ENCODE measurements around the gene SLC22A14. TPM values are rescaled to one million over a fixed set of nuclear protein-coding genes. Genes with fewer than 3 reads are reported as not detected.

Gene SLC22A14
- total and polyA plus RNA-seq, 9 of the 15 experiments (the other 6 are each of a cell fraction or from before 2014, with no cell fraction given), result 0.03 to 0.07 TPM; not detected in 7

DNA sequence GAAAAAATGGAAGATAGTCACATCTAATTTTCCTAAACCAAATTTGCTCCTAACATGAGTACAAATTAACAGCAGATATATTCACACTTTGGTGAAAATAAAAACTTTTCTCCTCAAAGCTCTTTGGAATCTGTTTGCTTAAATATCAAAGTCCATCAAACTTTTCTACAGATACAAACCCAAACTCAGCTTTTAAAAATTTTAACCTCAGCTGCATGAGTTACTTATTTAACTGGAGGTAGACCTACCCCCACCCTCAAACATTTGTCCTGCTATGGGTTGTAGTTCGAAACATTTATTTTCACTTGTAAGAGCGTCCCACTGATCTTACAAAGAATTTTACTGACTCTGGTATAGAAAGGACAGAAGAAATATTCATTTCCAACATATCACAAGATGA is 55.6 kb downstream of the SLC22A14 start:
- H3K4me2 ChIP-seq (ENCODE audit: insufficient read depth, low read length), result no peak overlapping the region
- FAIRE-seq (no peak), DNase-seq (ENCODE audit: extremely low read depth in 1 of 4, low spot score in 3 of 4) (no peak), ATAC-seq (no peak)
- CTCF ChIA-PET (ENCODE audit: low intra/inter-chr PET ratio), result no interaction called here
- no peaks in the 10 kb centered on the region for H3K9me1 ChIP-seq (ENCODE audit: control insufficient read depth, insufficient read depth, low read length)
- H3K27ac ChIP-seq (ENCODE audit: extremely low read depth, low read depth, low read length), result no peak overlapping the region
- intact Hi-C loops (cut with micrococcal nuclease), result no loop called here
- H3K27me3 ChIP-seq (ENCODE audit: control insufficient read depth in 2 of 2, insufficient read depth in 2 of 2, low read length in 2 of 2), result peaks cover 12 to 19% of the 10 kb centered on the region in 2 experiments; a peak in 4 of 5 replicates
- no peak overlapping the region for H3K9ac ChIP-seq (ENCODE audit: insufficient read depth in 1 of 2, low read depth in 2 of 2, low read length in 2 of 2)
- 6% methylated on average over 2 of the region's 2 CpGs for WGBS (ENCODE audit: insufficient coverage, low coverage, missing lambda C conversion rate)
- no peaks in the 10 kb centered on the region for H3K79me2 ChIP-seq (ENCODE audit: control insufficient read depth, insufficient read depth, low read length)
- no peaks in the 10 kb centered on the region; the same call in 1 of the 2 replicates for H3K9me3 ChIP-seq (replicated peaks; ENCODE audit: control insufficient read depth, insufficient read depth, low read depth, low read length)
- H3K4me3 ChIP-seq, result no peak overlapping the region
- H4K20me1 ChIP-seq (replicated peaks; ENCODE audit: control insufficient read depth, insufficient read depth, low read length), result no peaks in the 10 kb centered on the region
- H3K4me1 ChIP-seq (replicated peaks in 1 of 2; ENCODE audit: control insufficient read depth in 2 of 2, insufficient read depth in 2 of 2, low read length in 2 of 2), result no peaks in the 10 kb centered on the region
- POLR2A ChIA-PET, result no interaction called here
- TF ChIP-seq CEBPB (tag; IDR thresholded peaks at IDR 0.05), result no peak
- TF ChIP-seq LCOR (CRISPR knock-in tag; IDR thresholded peaks at IDR 0.05), result no peak
- TF ChIP-seq RHOXF2B (CRISPR knock-in tag; conservative IDR thresholded peaks at IDR 0.05), result no peak
- TF ChIP-seq, protein P1, sequence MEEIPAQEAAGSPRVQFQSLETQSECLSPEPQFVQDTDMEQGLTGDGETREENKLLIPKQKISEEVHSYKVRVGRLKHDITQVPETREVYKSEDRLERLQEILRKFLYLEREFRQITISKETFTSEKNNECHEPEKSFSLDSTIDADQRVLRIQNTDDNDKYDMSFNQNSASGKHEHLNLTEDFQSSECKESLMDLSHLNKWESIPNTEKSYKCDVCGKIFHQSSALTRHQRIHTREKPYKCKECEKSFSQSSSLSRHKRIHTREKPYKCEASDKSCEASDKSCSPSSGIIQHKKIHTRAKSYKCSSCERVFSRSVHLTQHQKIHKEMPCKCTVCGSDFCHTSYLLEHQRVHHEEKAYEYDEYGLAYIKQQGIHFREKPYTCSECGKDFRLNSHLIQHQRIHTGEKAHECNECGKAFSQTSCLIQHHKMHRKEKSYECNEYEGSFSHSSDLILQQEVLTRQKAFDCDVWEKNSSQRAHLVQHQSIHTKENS (CRISPR knock-in tag; IDR thresholded peaks at IDR 0.05), result no peak
- TF ChIP-seq CBFB (CRISPR knock-in tag; IDR thresholded peaks at IDR 0.05), result no peak
- no peak for TF ChIP-seq LEF1 (IDR thresholded peaks at IDR 0.05)
- TF ChIP-seq, protein P2, sequence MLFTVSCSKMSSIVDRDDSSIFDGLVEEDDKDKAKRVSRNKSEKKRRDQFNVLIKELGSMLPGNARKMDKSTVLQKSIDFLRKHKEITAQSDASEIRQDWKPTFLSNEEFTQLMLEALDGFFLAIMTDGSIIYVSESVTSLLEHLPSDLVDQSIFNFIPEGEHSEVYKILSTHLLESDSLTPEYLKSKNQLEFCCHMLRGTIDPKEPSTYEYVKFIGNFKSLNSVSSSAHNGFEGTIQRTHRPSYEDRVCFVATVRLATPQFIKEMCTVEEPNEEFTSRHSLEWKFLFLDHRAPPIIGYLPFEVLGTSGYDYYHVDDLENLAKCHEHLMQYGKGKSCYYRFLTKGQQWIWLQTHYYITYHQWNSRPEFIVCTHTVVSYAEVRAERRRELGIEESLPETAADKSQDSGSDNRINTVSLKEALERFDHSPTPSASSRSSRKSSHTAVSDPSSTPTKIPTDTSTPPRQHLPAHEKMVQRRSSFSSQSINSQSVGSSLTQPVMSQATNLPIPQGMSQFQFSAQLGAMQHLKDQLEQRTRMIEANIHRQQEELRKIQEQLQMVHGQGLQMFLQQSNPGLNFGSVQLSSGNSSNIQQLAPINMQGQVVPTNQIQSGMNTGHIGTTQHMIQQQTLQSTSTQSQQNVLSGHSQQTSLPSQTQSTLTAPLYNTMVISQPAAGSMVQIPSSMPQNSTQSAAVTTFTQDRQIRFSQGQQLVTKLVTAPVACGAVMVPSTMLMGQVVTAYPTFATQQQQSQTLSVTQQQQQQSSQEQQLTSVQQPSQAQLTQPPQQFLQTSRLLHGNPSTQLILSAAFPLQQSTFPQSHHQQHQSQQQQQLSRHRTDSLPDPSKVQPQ (CRISPR knock-in tag; IDR thresholded peaks at IDR 0.05; ENCODE audit: borderline replicate concordance), result no peak
- TF ChIP-seq HDGF (IDR thresholded peaks at IDR 0.05), result no peak
- no peak for TF ChIP-seq EWSR1 (IDR thresholded peaks at IDR 0.05; ENCODE audit: borderline replicate concordance, low read depth, partially characterized antibody)
- no peak for TF ChIP-seq RBM25 (IDR thresholded peaks at IDR 0.05; ENCODE audit: low read depth, low read length, severe bottlenecking)
- no peak for TF ChIP-seq FIP1L1 (IDR thresholded peaks at IDR 0.05; ENCODE audit: low read depth, low read length, poor library complexity, severe bottlenecking)
- TF ChIP-seq, protein P3, sequence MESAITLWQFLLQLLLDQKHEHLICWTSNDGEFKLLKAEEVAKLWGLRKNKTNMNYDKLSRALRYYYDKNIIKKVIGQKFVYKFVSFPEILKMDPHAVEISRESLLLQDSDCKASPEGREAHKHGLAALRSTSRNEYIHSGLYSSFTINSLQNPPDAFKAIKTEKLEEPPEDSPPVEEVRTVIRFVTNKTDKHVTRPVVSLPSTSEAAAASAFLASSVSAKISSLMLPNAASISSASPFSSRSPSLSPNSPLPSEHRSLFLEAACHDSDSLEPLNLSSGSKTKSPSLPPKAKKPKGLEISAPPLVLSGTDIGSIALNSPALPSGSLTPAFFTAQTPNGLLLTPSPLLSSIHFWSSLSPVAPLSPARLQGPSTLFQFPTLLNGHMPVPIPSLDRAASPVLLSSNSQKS (CRISPR knock-in tag; IDR thresholded peaks at IDR 0.05), result no peak
- no peak for TF ChIP-seq TAF15 (IDR thresholded peaks at IDR 0.05; ENCODE audit: low read depth, low read length)
- TF ChIP-seq GATAD2B (IDR thresholded peaks at IDR 0.05; ENCODE audit: borderline replicate concordance), result no peak
- in situ Hi-C loops (cut with MboI), result no loop called here
- no peak overlapping the region for H2AFZ ChIP-seq (ENCODE audit: low read depth, low read length)
- BruUV-seq (replicated peaks), result no TSS peak
- H3K36me3 ChIP-seq (ENCODE audit: control insufficient read depth, insufficient read depth, low read length), result no peaks in the 10 kb centered on the region

Data from K562 (cell line).